ENCODE results near the gene COL21A1.

Gene COL21A1

GRCh38 chr6:56106231-56106630 lies 141.1 kb downstream of the COL21A1 start:
- no peak for DNase-seq (ENCODE audit: low spot score)

GRCh38 chr6:56104591-56104990 lies 142.8 kb downstream of the COL21A1 start:
- DNase-seq (ENCODE audit: low spot score): no peak

GRCh38 chr6:56102216-56102615 lies 145.2 kb downstream of the COL21A1 start:
- no peak for DNase-seq (ENCODE audit: low spot score)

GRCh38 chr6:56101141-56101553 lies 146.2 kb downstream of the COL21A1 start:
- no peak for DNase-seq (ENCODE audit: low spot score)

GRCh38 chr6:56096946-56097621 lies 150.3 kb downstream of the COL21A1 start:
- DNase-seq (ENCODE audit: low spot score): no peak

- no peak for DNase-seq (ENCODE audit: low spot score)
These were observed 150.8 kb downstream of the COL21A1 start for GRCh38 chr6:56096541-56096940.

GRCh38 chr6:56093776-56094175 lies 153.6 kb downstream of the COL21A1 start:
- no peak for DNase-seq (ENCODE audit: low spot score)

- DNase-seq (ENCODE audit: low spot score): no peak
These were observed 156.1 kb downstream of the COL21A1 start for GRCh38 chr6:56091159-56091869.

- no peak for DNase-seq (ENCODE audit: low spot score)
These were observed 158.7 kb downstream of the COL21A1 start for GRCh38 chr6:56088641-56089040.

GRCh38 chr6:56087421-56087820 lies 160.0 kb downstream of the COL21A1 start:
- no peak for DNase-seq (ENCODE audit: low spot score)

GRCh38 chr6:56079751-56080540 lies 167.4 kb downstream of the COL21A1 start:
- DNase-seq (ENCODE audit: low spot score): no peak

GRCh38 chr6:56076033-56076432 lies 171.3 kb downstream of the COL21A1 start:
- no peak for DNase-seq (ENCODE audit: low spot score)

- no peak for DNase-seq (ENCODE audit: low spot score)
These were observed 173.6 kb downstream of the COL21A1 start for GRCh38 chr6:56073761-56074160.

- no peak for DNase-seq (ENCODE audit: low spot score)
These were observed 174.1 kb downstream of the COL21A1 start for GRCh38 chr6:56073315-56073714.

- no peak for DNase-seq (ENCODE audit: low spot score)
These were observed 174.5 kb downstream of the COL21A1 start for GRCh38 chr6:56072856-56073255.

- DNase-seq (ENCODE audit: low spot score): no peak
These were observed 182.0 kb downstream of the COL21A1 start for GRCh38 chr6:56065408-56065807.

- no peak for DNase-seq (ENCODE audit: low spot score)
These were observed 184.5 kb downstream of the COL21A1 start for GRCh38 chr6:56062836-56063235.

GRCh38 chr6:56058636-56059035 lies 188.7 kb downstream of the COL21A1 start:
- no peak for DNase-seq (ENCODE audit: low spot score)

- DNase-seq (ENCODE audit: low spot score): no peak
These were observed 192.2 kb downstream of the COL21A1 start for GRCh38 chr6:56055081-56055704.

GRCh38 chr6:56051202-56051598 lies 196.2 kb downstream of the COL21A1 start:
- DNase-seq (ENCODE audit: low spot score): no peak

- no peak for DNase-seq (ENCODE audit: low spot score)
These were observed 196.7 kb downstream of the COL21A1 start for GRCh38 chr6:56050530-56051201.

GRCh38 chr6:56048601-56049000 lies 198.8 kb downstream of the COL21A1 start:
- no peak for DNase-seq (ENCODE audit: low spot score)
